Psoas muscle (tissue), 8 donors: ENCODE results near the gene LPP. TPM values are rescaled to one million over a fixed set of nuclear protein-coding genes. Genes with fewer than 3 reads are reported as not detected.

ENCODE experiments used
- ATAC-seq, 4 donors: fragments of 200-7000 bp; cut with Tn5 transposase; one replicate each; pipeline ENCODE4 v1.9.1; 2020; ENCODE audit warnings: moderate library complexity in 3 of 4, mild to moderate bottlenecking in 2 of 4
- DNase-seq, 2 donors: peaks; one replicate each; pipeline ENCODE4 v3.0.0-alpha.2; 2020
- H3K27ac ChIP-seq: fragments of 200-600 bp; one replicate; pipeline ENCODE4 v1.8.0; 2022
- H3K27me3 ChIP-seq, 3 donors: fragments of 200-600 bp in 1 of 3; one replicate each; pipeline versions ENCODE4 v1.6.1 to v1.8.0; 2013 to 2022; ENCODE audit warnings: low read length in 2 of 3, mild to moderate bottlenecking in 2 of 3, moderate library complexity in 1 of 3; ENCODE audit not compliant: insufficient read depth in 3 of 3
- H3K36me3 ChIP-seq, 2 donors: fragments of 200-600 bp in 1 of 2; one replicate each; pipeline versions ENCODE4 v1.6.1 to v1.8.0; 2013 to 2022; ENCODE audit warnings: low read depth in 1 of 2, mild to moderate bottlenecking in 1 of 2, moderate library complexity in 1 of 2; ENCODE audit not compliant: insufficient read depth in 1 of 2
- H3K4me1 ChIP-seq: fragments of 200-600 bp; one replicate; pipeline ENCODE4 v1.8.0; 2022
- H3K4me3 ChIP-seq: fragments of 200-600 bp; one replicate; pipeline ENCODE4 v1.8.0; 2022; ENCODE audit warnings: mild to moderate bottlenecking
- H3K9me3 ChIP-seq: fragments of 200-600 bp; one replicate; pipeline ENCODE4 v1.8.0; 2022
- WGBS, 3 donors: extraction: QIAGEN DNeasy Blood & Tissue Kit; methylation state at CpG; one replicate each; pipeline versions ENCODE4 v1.1.6 to v1.1.7; 2013; 5-methylcytosine and 5-hydroxymethylcytosine counted together
- intact Hi-C, 2 donors: fragments of 100-400 bp; cut with DNase I; formaldehyde crosslinking; loops; one replicate each; pipeline versions ENCODE4 v1.11.0 to v1.14.2; 2022
- polyA plus RNA-seq, 3 donors: library from polyadenylated mRNA; stranded (reverse); fragments of 200-250 nt; gene quantifications; one replicate each; pipeline ENCODE4 v1.2.3, GENCODE V29; 2013
- total RNA-seq, 4 donors: library from RNA; stranded (reverse); fragmentation: NEBNext Ultra II Directional in 2 of 4; extraction: Animal tissue kit (Norgen Biotek cat#: 25700) in 2 of 4; gene quantifications; one replicate each; pipeline versions ENCODE4 v1.2.1 to v1.2.4, GENCODE V29; 2021 to 2023
- TF ChIP-seq, protein P1 (sequence below): fragments of 200-600 bp; IDR thresholded peaks from one replicate; pipeline ENCODE4 v1.8.0; 2022; ENCODE audit warnings: antibody characterized with exemption
- donor health status: healthy with polysubstance abuse.
- donor health status: DM: no; HTN: no; CAD: no; lungs with moderate emphysema.
- donor health status: Bipolar disorder and iron deficiency.
- donor health status: healthy.
- donor health status: DM: yes; HTN: yes; CAD: no.
- donor health status: DM: no; HTN: no; CAD: no.
- donor health status: DM: no; HTN: no; CAD: no.
- donor health status: DM: yes; HTN: yes; CAD: no.

LPP gene
- total and polyA plus RNA-seq, 7 donors, result 2.6 to 80.3 (median 42.8) TPM

DNA sequence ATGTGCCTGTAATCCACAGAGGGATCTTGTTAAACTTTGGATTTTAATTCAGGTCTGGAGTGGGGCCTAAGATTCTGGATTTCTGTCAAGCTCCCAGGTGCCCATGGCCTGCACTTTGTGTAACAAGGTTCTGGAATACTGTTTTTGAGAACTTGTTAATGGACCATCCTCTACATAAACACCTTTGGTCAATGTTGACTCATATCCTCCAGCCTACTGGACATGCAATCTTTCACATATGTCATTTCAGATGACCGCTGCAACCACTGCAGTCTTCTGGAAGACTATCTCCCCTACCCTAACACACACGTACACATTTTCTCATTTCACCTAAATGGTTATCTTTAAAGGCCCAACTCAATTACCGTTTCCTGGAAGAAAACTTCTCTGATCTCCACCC is 715.7 kb downstream of the LPP start:
- no peak overlapping the region for H3K27ac ChIP-seq
- intact Hi-C loops, result no loop called here
- ATAC-seq, result peak in 1 of 4 donors; percentile 43
- H3K36me3 ChIP-seq, result peaks cover 3 to 37% of the 10 kb centered on the region in 2 donors
- no peaks in the 10 kb centered on the region for H3K9me3 ChIP-seq
- H3K4me1 ChIP-seq, result peaks cover 15% of the 10 kb centered on the region
- TF ChIP-seq, protein P1, sequence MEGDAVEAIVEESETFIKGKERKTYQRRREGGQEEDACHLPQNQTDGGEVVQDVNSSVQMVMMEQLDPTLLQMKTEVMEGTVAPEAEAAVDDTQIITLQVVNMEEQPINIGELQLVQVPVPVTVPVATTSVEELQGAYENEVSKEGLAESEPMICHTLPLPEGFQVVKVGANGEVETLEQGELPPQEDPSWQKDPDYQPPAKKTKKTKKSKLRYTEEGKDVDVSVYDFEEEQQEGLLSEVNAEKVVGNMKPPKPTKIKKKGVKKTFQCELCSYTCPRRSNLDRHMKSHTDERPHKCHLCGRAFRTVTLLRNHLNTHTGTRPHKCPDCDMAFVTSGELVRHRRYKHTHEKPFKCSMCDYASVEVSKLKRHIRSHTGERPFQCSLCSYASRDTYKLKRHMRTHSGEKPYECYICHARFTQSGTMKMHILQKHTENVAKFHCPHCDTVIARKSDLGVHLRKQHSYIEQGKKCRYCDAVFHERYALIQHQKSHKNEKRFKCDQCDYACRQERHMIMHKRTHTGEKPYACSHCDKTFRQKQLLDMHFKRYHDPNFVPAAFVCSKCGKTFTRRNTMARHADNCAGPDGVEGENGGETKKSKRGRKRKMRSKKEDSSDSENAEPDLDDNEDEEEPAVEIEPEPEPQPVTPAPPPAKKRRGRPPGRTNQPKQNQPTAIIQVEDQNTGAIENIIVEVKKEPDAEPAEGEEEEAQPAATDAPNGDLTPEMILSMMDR, result no peak
- H3K27me3 ChIP-seq, result no peaks in the 10 kb centered on the region
- DNase-seq, result no peak
- H3K4me3 ChIP-seq, result no peak overlapping the region
- 94 to 99% (median 98%) methylated on average over 3 of the region's 3 CpGs for WGBS, 3 donors

DNA sequence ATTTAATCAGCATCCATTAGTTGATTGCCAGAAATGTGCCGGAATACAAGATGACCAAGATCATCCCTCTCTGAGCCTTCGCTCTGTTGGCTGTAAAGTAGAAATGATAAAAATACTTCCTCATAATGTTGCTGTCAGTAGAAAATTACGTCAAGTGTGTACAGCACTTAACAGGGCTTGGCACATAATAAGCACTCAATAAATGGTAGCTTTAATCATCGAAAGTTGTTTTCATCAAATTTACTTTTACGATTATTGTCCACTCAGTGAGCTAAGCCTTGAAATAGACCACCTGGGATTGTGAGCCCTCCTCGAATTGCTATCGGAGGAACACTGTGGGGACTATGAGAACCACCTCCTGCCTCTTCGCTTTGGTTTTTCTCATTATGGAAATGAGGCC is 716.5 kb downstream of the LPP start:
- WGBS, 3 donors, result 93 to 96% (median 95%) methylated on average over 8 of the region's 8 CpGs
- ATAC-seq, result no peak

DNA sequence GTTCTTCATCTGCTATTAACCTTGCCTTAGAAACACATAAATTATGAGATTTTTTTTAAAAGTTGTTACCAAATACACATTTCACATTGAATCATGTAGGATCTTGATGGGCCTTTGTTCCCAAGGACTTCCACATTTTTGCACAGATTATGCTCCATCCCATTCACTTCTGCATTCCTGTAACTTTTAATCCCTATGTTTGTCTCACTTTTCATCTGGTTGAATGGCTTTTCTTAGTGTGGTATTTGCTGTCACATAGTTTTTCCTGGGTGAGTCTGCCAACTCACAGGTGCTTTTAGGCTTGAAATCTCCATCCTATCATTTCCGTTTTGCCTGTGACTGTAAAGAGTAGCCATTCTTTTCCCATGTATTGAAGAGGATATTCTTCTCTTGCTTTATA is 720.6 kb downstream of the LPP start:
- no peaks in the 10 kb centered on the region for H3K27me3 ChIP-seq
- TF ChIP-seq, protein P1, result no peak
- no peaks in the 10 kb centered on the region for H3K9me3 ChIP-seq
- ATAC-seq (no peak), DNase-seq (no peak)
- 86 to 94% (median 93%) methylated on average over 1 of the region's 1 CpG for WGBS, 3 donors
- H3K4me1 ChIP-seq, result no peaks in the 10 kb centered on the region
- no peak overlapping the region for H3K27ac ChIP-seq
- no peak overlapping the region for H3K4me3 ChIP-seq
- H3K36me3 ChIP-seq, result peaks cover 0 to 51% of the 10 kb centered on the region in 2 donors
- intact Hi-C loops, result no loop called here

More for the DNA sequence above, 716.5 kb downstream of the LPP start:
- Histone ChIP-seq H3K9me3 (no peaks in the 10 kb centered on the region), H3K27ac (no peak overlapping the region), H3K36me3 (peaks cover 3 to 45% of the 10 kb centered on the region in 2 donors), H3K27me3 (no peaks in the 10 kb centered on the region), H3K4me3 (no peak overlapping the region), H3K4me1 (peaks cover 15% of the 10 kb centered on the region)
- no peak for DNase-seq
- intact Hi-C loops, result no loop called here
- TF ChIP-seq, protein P1, result no peak

DNA sequence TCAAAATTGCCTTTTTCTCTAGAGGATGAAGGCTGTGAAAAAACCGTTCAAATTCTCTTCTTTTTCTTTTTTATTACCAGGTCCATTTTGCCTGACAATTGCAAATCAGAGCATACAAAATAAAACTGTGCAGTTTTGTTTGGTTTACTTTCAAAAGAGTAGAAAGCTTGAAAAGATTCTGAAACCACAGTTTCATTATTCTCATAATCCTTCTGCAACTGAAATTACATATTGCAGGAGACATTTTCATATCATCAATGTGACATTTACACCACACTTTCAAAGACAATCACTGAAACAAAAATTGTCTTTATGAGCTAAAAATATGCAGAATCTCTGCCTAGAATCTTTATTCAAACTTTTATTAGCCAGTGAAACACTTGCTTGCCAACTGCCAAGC is 721.5 kb downstream of the LPP start:
- DNase-seq (no peak), ATAC-seq (no peak)
- H3K4me3 ChIP-seq, result no peak overlapping the region
- TF ChIP-seq, protein P1, result no peak
- 77 to 95% (median 81%) methylated on average over 1 of the region's 1 CpG for WGBS, 3 donors
- H3K9me3 ChIP-seq, result no peaks in the 10 kb centered on the region
- intact Hi-C loops, result no loop called here
- no peaks in the 10 kb centered on the region for H3K27me3 ChIP-seq
- H3K36me3 ChIP-seq, result peaks cover 0 to 51% of the 10 kb centered on the region in 2 donors
- no peaks in the 10 kb centered on the region for H3K4me1 ChIP-seq
- no peak overlapping the region for H3K27ac ChIP-seq

DNA sequence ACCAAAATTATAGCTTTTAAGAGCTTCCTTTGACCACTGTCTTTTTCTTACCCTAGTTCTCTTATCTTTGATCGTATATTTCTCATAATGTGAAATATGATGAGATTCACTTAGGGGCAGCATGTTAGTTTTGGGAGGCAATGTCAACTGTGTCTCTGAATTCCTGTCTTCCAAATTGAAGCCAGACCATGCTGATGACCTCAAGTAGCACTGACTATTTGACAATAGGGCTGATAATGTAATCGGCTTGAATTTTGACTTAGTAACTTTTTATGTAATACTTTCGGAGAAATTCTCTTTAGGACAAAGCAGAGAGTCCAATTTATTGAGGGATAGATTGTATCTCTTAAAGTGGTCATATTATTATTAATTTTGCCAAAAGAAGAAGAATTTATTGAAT is 722.4 kb downstream of the LPP start:
- peaks cover 3% of the 10 kb centered on the region for H3K4me1 ChIP-seq
- intact Hi-C loops, result no loop called here
- TF ChIP-seq, protein P1, result no peak
- 90 to 97% (median 94%) methylated on average over 3 of the region's 3 CpGs for WGBS, 3 donors
- no peak overlapping the region for H3K4me3 ChIP-seq
- no peaks in the 10 kb centered on the region for H3K9me3 ChIP-seq
- no peak for ATAC-seq
- DNase-seq, result no peak
- H3K36me3 ChIP-seq, result peaks cover 0 to 51% of the 10 kb centered on the region in 2 donors
- H3K27me3 ChIP-seq, result no peaks in the 10 kb centered on the region
- no peak overlapping the region for H3K27ac ChIP-seq
